B cell (primary cell): ENCODE data around the gene RFX8.

ENCODE experiments used
- EZH2 ChIP-seq: IDR thresholded peaks from 2 replicates; pipeline ENCODE4 v1.6.1; 2012; ENCODE audit warnings: borderline replicate concordance, low read depth, mild to moderate bottlenecking, moderate library complexity, low read length; ENCODE audit not compliant: insufficient read depth, poor library complexity, severe bottlenecking
- TF ChIP-seq, protein P1 (sequence below): fragments of 200-600 bp; IDR thresholded peaks from one replicate; pipeline ENCODE4 v1.8.0; 2022; ENCODE audit warnings: antibody characterized with exemption, mild to moderate bottlenecking

DNA sequence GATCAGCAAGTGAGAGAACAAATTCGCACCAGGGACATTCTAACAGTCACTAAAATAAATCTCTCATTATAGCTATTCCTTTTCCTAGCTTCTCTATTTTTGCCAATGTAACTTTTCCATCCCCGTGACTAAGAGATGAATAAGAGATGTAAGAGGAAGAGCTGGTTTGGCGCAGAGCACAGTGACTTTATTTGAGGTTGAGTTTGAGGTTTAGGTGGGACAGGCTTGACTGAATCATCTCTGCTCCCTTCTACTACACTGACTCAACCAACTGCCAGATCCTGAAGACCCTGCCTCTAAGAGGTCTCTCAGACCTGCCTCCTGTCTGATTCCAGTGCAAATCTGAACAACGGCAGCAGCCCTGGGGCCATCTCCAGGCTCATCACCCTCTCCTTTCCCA lies 28.0 kb downstream of the RFX8 start:
- no peak for TF ChIP-seq EZH2
- TF ChIP-seq, protein P1, sequence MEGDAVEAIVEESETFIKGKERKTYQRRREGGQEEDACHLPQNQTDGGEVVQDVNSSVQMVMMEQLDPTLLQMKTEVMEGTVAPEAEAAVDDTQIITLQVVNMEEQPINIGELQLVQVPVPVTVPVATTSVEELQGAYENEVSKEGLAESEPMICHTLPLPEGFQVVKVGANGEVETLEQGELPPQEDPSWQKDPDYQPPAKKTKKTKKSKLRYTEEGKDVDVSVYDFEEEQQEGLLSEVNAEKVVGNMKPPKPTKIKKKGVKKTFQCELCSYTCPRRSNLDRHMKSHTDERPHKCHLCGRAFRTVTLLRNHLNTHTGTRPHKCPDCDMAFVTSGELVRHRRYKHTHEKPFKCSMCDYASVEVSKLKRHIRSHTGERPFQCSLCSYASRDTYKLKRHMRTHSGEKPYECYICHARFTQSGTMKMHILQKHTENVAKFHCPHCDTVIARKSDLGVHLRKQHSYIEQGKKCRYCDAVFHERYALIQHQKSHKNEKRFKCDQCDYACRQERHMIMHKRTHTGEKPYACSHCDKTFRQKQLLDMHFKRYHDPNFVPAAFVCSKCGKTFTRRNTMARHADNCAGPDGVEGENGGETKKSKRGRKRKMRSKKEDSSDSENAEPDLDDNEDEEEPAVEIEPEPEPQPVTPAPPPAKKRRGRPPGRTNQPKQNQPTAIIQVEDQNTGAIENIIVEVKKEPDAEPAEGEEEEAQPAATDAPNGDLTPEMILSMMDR, result no peak
